ENCODE data around the gene DNER.

GRCh38 chr2:229612384-229612971 is 101.9 kb downstream of the DNER start:
- TF ChIP-seq CTCF (conservative IDR thresholded peaks at IDR 0.05; ENCODE audit: low read depth, low read length) (no peak), EZH2 (IDR thresholded peaks at IDR 0.05; ENCODE audit: borderline replicate concordance, low read depth, low read length, poor library complexity, severe bottlenecking) (no peak)
